Measurements from ENCODE around the gene STK39. TPM values are rescaled to one million over a fixed set of nuclear protein-coding genes. Genes with fewer than 3 reads are reported as not detected.

STK39 gene
- total RNA-seq, 1 experiment from 2014 or later, result 9.2 TPM

DNA sequence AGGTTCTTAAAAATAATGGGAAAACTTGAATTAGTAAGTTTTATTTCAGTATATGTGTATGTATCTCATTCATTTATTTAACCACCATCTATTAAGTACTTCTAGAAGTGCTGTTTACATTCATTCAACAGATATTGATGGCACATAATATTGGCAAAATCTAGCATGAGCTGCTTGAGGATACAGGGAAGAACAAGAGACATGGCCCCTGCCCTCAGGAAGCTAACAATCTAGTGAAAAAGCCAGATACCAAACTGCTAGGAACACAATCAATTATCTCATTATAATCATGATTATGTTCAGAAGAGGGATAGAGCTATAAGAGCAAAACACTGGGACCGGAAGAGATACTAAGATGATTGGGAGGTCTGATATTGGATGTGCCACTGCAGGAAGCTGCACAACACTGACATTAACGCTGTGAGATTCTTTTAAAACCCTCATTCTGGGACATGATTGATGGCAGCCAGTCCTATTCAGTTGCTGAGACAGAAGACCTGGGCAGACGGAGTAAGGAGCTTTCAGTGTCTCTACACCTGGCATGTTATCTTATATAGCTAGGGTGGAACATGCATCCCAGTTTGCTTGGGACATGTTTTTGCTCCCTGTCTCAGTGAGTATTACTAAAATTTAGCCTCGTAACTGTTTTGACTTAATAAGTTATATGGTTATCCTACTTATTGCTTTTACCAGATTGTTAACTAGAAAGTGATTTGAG is 314.1 kb downstream of the STK39 start:
- DNase-seq (ENCODE audit: low spot score), result no peak

DNA sequence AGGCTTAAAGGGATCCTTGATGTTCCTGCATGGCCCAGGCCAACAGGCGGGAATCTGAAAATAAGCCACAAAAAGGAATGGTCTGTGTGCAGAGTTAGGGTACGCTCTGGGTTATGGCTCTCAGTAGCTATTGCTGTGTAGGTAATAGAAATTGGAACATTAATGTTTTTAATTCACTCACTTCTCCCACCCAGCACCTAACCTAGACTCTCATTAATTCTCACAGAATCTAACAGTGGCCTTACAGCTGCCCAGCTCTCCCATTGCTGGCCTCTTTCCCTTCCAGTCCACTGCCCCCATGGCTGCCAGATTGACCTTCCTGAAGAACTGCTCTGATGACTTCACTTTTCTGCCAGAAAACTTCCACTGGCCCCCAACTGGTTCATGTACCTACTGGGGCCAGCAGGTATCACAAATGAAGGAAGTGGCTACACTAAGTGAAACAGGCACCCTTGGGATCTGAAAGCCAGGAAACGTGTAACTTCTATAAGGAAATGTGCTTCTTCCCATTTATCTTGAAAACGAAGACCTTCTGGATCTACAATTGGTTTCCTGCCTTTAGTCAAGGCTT is 315.2 kb downstream of the STK39 start:
- no peak for DNase-seq (ENCODE audit: low spot score)

DNA sequence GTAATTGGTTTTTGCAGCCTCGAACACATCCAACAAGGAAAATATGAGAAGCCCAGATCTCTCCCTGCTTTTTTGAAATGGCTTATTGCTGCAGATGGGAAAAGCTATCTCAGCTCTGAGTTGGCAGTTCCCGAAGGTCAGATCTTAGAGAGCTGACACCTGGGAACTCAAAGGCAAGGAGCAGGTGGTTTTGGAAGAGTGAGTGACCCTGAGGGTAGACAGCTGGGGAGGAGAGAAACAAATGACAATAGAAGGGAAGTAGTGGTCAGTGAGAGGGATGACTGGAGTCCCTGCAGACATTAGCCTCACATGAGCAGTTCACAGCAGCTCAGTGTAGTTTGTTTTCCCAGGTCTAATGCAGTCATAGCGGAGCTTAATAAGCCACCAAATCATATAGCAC is 317.9 kb downstream of the STK39 start:
- DNase-seq (ENCODE audit: low spot score), result no peak

DNA sequence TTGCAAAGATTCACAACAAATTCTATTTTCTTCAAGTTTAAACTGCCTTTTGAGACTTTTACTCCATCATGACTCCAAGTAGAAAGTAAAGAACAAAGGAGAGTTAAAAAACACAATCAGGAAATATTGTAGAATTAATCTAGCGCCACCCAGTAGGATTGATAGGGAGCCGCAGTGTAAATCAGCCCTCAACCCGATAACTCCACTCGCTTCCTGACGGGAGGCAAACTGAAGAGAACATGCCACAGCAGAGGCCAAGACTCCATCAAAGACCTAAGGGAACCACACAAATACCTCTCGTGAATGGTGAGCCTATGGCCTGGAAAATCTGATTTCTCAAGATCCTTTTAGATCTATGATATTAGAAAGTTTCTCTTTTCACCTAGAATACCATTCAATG is 319.0 kb downstream of the STK39 start:
- no peak for DNase-seq (ENCODE audit: low spot score)

DNA sequence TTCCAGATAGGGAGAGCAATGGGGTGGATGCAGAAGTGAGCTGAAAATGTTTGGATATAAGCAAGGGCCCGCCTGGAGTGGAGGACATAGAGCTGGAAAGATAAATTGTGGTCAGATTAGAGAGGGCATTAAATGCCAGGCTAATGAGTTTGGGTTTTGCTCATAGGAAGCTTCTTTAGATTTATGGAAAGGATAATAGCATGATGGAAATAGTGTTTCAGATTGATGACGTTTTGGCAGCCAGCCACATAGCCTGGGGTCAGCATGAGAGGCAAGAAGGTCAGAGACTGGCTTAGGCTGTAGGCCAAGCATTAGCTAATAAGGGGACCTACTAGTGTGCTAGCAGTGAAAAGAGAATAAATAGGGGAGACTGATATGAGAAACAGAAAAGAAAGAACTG is 321.6 kb downstream of the STK39 start:
- no peak for DNase-seq (ENCODE audit: low spot score)

DNA sequence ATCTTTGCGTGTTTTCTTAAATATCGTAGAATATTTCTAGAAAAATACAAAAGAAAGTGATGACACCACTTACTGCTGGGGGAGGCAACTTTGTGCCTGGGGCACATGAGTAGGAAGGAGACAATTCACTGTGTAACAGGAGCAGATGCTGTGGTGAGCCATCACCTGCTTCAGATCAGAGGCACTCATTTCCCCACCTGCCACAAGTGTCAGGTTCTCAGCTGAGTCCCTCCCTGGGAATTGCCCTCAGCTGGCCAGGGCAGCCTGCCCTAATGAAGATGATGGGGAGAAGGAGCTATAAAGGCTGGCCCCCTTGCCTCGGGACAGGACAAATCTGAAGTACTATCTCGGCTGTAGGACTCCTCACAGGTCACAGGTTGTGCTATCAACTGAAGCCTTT is 322.8 kb downstream of the STK39 start:
- no peak for DNase-seq (ENCODE audit: low spot score)

DNA sequence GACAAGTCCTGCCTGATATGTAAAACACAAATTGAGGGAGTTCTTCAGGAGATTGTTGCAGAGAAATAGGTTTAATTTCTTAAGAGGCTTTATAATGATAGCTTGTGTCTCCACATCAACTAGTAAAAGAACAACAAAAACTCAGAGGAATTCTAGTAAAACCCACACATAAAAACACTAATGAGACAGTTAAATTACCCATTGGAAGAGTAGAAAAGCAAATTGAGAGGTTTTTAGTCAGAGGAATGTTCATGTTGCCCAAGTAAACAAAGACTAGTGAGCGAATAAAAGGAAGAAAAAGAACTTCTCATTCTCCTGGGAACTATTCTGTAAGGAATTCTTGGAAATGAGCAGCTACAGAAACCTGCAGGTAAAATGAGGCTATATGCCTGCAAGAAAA is 330.6 kb downstream of the STK39 start:
- DNase-seq (ENCODE audit: low spot score), result no peak

DNA sequence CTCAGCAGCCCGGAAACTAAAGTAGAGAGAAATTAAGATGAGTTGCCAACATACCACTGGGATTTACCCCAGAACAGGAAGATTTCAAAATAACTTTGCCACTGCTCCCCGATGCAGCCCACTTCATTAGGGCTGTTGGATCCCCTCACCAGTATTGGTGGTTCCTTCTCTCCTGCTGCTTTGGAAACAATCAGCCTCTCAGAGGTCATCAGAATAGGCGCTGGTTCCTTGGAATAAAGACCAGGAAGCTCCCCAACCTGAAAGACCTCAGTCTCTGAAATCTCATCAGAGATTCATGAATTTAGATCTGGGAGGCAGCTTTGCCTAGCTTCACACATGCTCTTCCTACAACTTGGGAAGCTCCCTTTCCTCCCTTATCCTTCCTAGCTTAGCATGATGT is 332.4 kb downstream of the STK39 start:
- DNase-seq (ENCODE audit: low spot score), result no peak

DNA sequence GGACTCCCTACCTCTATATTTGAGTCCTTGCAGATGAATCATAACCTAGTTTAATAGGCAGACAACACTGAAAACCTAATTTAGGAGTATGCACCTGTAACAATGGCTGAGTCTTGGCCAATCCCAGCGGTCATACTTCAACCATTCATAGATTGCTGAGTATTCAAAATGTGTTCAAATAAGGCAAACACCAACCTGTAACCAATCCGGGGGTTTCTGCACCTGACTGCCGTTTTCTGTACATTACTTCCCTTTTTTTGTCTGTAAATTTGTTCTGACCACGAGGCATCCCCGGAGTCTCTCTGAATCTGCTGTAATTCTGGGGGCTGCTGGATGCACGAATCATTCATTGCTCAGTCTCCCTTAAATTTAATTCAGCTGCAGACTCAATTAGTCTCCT is 338.6 kb downstream of the STK39 start:
- no peak for DNase-seq (ENCODE audit: low spot score)

DNA sequence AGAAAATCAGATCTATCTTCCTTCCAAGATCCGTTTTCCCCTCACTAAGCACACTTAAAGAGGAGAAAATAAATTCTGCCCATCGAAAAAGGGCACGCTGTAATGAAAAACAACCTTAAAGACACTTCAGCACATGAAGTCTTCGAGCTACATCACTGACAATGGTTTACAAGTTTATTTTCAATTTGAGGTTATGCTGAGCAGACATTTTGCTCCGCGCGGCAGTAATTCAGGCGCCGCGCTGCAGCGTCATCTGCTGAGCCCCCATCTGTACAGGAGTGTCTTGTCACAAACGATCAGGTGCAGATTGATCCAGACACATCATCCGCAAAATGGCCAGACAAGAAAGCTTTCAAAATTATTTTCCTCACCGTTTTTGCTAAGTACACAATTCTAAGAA is 341.7 kb downstream of the STK39 start:
- no peak for DNase-seq (ENCODE audit: low spot score)

Other genes with a start within 250 kb of the STK39 start
- gene CERS6, start 208.7 kb upstream of the STK39 start, total RNA-seq (2014; rRNA removed; shearing (Covaris generic)), result 14.0 and 18.8 TPM in 2 replicates

Measured in H4 (cell line).